AG04450 (cell line): ENCODE results near the gene GTF2B. TPM values are rescaled to one million over a fixed set of nuclear protein-coding genes. Genes with fewer than 3 reads are reported as not detected.

Experiments
- CTCF ChIA-PET: fragments of 300-600, 350-600 bp; formaldehyde crosslinking; extraction: SDS; loops from one replicate; lab custom pipeline; 2022; ENCODE audit warnings: antibody characterized with exemption, inconsistent platforms; lab: Charles Lee
- POLR2A ChIA-PET: fragments of 350-600 bp; formaldehyde crosslinking; extraction: SDS; loops from one replicate; lab custom pipeline; 2021; ENCODE audit warnings: antibody characterized with exemption, inconsistent platforms; lab: Yijun Ruan, JAX
- DNase-seq: peaks from one replicate; pipeline ENCODE4 v3.0.0-alpha.2; 2011; ENCODE audit warnings: low read depth, low spot score
- H3K27ac ChIP-seq: one replicate; pipeline ENCODE4 v1.5.1; 2012; ENCODE audit warnings: low read depth, low read length, control low read depth
- H3K27me3 ChIP-seq: one replicate; pipeline ENCODE4 v1.6.0; 2012; ENCODE audit warnings: low read length; ENCODE audit not compliant: control insufficient read depth, insufficient read depth
- H3K4me3 ChIP-seq: 2 replicates; pipeline ENCODE4 v1.5.1; 2011; ENCODE audit warnings: mild to moderate bottlenecking, low read depth, low read length, control low read depth
- H3K9me3 ChIP-seq: 2 replicates; pipeline ENCODE4 v1.5.1; 2012; ENCODE audit warnings: low read length; ENCODE audit not compliant: control insufficient read depth, insufficient read depth
- polyA plus RNA-seq: library from polyadenylated mRNA; depleted of rRNA; stranded (reverse); fragments of >200 nt; gene quantifications from 2 replicates; pipeline ENCODE4 v1.2.3, GENCODE V29; 2011; rRNA removed
- small RNA-seq: library from RNA; depleted of rRNA; stranded (forward); fragments of <200 nt; gene quantifications from one replicate; pipeline ENCODE3, GENCODE V24; 2012; ENCODE audit warnings: low read depth; ENCODE audit not compliant: insufficient read length
- TF ChIP-seq, protein P1 (sequence below): IDR thresholded peaks from 2 replicates; pipeline ENCODE4 v1.5.1; 2011; ENCODE audit warnings: low read depth, low read length, control low read depth, inconsistent platforms

Gene GTF2B
- polyA plus RNA-seq, 1 experiment = 51.7 TPM

DNA sequence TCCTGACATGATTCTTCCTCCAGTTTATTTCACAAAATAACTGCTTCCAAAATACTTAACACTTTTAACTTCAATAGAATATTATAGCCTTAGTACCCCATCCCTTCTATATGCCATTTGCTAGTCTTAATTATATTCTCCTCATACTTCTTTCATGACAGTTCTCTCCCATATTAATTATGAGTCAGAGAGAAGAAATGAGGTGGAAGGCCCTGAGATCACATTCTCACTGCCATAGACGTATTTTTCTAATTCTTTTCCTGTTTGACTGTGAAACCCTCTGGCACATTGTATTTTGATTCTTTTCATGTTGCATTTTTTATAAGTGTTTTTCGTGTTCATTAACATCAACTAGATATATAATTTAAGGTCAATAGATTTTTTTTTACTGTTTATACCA is 88.4 kb downstream of the GTF2B start:
- CTCF ChIA-PET = no interaction called here

More for the DNA sequence above, 88.4 kb downstream of the GTF2B start:
- POLR2A ChIA-PET = no interaction called here
- H3K9me3 ChIP-seq = peaks cover 11% of the 10 kb centered on the region
- no peak for DNase-seq
- H3K27me3 ChIP-seq = no peaks in the 10 kb centered on the region
- no peak overlapping the region for H3K27ac ChIP-seq
- TF ChIP-seq, protein P1, sequence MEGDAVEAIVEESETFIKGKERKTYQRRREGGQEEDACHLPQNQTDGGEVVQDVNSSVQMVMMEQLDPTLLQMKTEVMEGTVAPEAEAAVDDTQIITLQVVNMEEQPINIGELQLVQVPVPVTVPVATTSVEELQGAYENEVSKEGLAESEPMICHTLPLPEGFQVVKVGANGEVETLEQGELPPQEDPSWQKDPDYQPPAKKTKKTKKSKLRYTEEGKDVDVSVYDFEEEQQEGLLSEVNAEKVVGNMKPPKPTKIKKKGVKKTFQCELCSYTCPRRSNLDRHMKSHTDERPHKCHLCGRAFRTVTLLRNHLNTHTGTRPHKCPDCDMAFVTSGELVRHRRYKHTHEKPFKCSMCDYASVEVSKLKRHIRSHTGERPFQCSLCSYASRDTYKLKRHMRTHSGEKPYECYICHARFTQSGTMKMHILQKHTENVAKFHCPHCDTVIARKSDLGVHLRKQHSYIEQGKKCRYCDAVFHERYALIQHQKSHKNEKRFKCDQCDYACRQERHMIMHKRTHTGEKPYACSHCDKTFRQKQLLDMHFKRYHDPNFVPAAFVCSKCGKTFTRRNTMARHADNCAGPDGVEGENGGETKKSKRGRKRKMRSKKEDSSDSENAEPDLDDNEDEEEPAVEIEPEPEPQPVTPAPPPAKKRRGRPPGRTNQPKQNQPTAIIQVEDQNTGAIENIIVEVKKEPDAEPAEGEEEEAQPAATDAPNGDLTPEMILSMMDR = no peak
- no peak overlapping the region for H3K4me3 ChIP-seq

Small RNAs within 50 kb of the gene (small RNA-seq; reads per million reads assigned to genes)
- not detected for gene RNU6-125P

Other genes starting within 250 kb of the GTF2B start
- gene PKN2, start 207.3 kb downstream of the GTF2B start, polyA plus RNA-seq = 23.1 and 35.9 TPM in 2 replicates
- gene KYAT3, start 101.1 kb upstream of the GTF2B start, polyA plus RNA-seq = 40.9 and 54.9 TPM in 2 replicates
- gene RBMXL1, start 101.1 kb upstream of the GTF2B start, polyA plus RNA-seq = 7.1 and 8.8 TPM in 2 replicates
- 77.1 and 94.1 TPM in 2 replicates for gene GBP3, start 131.3 kb upstream of the GTF2B start, polyA plus RNA-seq
- 86.2 and 103 TPM in 2 replicates for gene GBP1, start 173.6 kb upstream of the GTF2B start, polyA plus RNA-seq
- gene GBP2, start 234.5 kb upstream of the GTF2B start, polyA plus RNA-seq = 56.8 and 67.9 TPM in 2 replicates